Measurements from ENCODE around the gene FHIT.

FHIT gene

DNA sequence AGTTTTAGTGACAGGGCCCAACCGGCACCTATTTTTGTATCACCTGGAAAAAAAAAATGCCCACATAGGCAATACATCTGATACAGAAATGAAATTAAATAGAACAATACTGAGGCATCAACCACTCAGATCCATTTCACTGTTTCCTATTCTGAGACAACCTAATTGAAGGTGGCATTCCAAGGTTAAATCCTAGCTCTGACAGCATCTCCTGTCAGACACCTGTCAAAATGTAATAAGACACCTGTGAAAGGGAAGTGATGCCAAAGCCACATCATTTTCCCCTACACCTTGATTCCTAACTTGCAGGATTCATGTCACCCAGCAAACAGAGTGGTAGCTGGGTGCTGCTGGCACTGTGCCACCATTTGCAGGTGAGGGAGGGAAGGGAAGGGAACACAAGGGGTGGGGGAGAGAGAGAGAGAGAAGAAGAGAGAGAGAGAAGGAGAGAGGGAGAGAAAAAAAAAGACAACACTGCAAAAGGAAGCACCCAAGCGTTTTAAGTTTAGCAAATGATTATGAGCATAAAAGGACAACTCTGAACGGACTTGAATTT, 1156.8 kb downstream of the FHIT start:
- in situ Hi-C loops (cut with MboI; ENCODE audit: low sequenced_read_pairs): no loop called here

DNA sequence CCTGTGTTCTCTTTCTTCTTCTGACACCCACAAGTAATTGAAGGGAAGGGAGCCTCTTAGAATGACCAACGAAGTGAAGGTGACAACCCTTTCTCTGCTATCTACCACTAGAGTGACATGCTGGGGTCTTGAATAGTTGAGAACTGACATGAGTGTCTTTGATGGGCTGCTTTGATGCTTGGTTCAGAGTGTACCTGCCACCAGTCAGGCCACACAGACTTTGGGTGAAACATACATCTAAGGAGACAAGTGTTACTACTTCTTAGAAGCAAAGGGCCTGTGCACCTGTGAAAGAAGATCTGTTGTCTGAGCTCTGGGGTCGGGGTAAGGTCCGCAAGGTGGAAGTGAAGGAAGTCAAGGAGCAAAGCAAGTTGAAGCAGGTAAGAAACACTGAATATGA, 1160.7 kb downstream of the FHIT start:
- in situ Hi-C loops (cut with MboI; ENCODE audit: low sequenced_read_pairs): no loop called here

DNA sequence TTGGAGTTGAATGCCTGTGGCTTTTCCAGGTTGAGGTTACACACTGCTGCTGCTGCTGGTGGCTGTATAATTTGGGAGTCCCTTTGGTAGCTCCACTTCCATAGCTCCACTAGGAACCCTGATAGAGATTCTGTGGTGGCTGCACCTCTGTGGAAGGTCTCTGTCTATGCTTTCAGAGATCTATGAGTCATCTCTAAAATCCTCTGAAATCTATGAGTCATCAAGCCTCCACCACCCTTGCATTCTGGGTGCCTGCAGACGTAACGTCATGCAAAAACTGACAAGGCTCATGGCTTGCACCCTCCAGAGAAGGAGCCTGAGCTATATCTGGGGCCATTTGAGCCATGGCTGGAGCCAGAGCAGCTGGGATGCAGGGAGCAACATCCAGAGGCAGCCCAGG, 1164.4 kb downstream of the FHIT start:
- in situ Hi-C loops (cut with MboI; ENCODE audit: low sequenced_read_pairs): no loop called here

DNA sequence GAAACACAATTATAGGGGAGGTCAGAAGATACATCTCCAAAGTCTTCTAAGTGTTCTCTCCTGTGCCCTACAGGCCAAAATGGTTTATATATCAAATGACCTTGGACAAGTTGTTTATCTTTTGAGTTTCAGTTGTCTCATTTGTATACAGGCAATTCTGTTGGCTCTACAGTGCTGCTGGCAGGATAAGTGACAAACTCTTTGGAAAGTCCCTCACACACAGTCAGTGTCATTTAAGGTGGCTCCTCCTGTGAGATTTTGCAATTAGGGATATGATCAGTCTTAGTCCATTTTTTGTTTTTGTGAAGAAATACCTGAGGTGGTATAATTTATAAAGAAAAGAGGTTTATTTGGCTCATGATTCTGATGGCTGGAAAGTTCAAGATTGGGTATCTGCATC, 1165.6 kb downstream of the FHIT start:
- in situ Hi-C loops (cut with MboI; ENCODE audit: low sequenced_read_pairs): no loop called here

DNA sequence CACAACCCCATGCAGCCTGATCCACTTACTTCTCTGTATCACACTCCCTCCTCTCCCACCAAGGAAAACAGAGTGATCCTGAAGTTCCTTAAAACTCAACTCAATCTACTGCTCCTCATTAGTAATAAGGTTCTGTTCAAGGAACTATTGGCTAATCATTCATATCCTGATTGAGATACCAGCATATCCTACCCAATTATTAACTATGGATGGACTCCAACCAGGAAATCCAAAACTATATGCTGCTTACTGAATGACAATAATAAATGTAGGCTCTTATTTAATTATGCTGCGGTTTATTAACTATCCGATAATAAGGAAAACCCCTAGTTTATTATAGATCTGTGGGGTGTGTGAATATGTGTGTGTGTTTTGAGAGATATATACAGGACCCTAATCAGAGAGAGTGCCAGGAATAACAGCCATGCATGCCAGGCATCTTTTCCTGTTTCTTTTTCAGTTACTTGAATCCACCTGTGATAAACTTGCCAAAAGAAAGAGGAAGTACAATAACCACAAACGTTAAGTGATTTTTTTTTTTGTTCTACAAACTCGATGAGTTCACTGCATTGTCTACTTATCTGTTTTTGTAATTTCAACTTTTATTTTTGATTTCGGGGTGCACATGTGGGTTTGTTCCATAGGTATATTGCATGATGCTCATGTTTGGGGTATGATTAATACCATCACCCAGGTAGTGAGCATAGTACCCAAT, 1169.7 kb downstream of the FHIT start:
- in situ Hi-C loops (cut with MboI; ENCODE audit: low sequenced_read_pairs): no loop called here

DNA sequence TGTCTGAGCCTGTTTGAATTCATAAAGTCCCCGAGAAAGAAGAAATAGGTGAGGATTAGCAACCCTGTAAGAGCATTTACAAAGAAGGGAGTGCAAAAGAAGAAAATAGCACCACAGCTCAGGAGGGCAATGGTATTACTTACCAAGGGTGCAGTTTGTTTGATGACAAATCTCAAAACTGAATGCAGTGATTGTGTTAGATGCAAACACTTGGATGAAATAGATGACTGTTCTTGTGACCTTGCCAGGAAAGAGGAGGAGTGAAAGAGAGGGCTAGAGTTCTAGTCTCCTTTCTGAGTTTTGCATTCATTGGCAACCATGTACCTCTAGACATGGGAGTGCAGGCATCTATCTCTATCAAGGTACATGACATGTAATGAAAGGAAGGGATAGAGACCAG, 1170.6 kb downstream of the FHIT start:
- in situ Hi-C loops (cut with MboI; ENCODE audit: low sequenced_read_pairs): no loop called here

DNA sequence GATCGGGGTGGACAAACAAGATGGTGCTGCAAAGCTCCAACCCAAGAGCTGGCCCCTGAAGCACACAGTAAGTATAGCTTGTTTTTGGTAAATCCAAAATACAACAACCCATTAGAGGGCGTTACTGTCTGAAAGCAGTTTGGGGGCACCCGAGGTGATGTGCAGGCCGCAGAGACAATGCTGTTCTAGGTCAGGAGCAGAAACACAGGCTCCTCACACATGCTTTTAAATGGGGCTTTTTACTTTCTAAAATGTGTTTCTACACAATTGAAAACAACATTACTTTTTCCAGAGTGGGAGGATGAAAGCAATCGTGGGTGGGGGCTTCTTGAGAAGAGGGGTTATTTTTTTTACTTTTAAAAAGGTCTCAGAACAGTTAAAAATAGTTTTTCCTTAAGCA, 1172.2 kb downstream of the FHIT start:
- in situ Hi-C loops (cut with MboI; ENCODE audit: low sequenced_read_pairs): no loop called here

DNA sequence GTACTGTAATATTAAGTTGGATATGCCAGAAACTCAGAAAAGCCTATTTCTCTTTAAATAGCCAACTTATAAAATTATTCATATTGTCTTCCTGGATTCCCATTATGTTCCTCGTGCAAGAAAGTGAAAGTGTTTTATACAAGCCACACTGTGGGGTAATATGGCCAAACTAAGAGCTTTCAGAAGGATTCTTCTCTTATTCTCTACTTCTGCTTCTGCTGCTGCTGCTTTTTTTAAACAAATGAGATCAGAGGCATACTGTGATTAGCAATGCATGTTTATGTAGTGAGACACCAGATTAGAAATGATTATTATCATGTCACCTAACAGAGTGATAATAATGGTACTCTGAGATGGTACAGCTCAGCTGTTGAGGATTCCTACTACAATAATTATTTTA, 1174.9 kb downstream of the FHIT start:
- in situ Hi-C loops (cut with MboI; ENCODE audit: low sequenced_read_pairs): no loop called here

DNA sequence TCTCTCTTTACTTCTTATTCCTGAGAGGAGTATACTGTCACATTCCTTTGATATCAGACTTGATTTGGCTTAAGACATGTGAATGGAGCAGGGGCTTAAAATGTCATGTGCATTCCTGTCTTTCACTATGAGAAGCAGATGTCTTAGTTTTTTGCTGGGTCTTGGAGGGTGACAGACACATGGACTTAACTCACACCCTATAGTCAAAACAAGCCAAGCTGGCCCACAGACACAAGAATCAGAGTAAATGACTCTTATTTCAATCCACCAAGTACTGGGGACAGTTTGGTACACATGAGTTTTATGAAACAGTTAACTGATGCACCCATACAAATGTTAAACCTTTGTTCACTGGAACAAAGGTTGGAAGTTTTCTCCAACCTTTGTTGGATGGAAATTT, 1177.3 kb downstream of the FHIT start:
- in situ Hi-C loops (cut with MboI; ENCODE audit: low sequenced_read_pairs): no loop called here

DNA sequence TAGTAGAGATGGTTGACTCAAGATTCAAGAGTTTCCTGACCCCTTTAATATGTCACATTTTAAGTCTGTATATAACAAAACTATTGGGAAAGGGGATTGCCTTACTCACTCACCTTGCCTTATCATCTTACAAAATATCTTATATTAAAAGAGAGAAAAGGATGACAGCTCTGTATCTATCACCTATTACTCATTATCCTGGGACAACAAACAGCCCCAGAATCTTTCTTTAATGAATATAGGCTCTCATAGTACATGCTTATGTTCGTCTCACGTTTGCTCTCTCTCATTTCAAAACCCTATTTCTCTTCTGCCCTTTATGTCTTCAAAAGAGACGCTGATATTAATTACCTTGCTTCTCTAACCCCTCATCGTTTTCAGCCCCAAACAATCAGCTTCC, 1178.0 kb downstream of the FHIT start:
- in situ Hi-C loops (cut with MboI; ENCODE audit: low sequenced_read_pairs): no loop called here

DNA sequence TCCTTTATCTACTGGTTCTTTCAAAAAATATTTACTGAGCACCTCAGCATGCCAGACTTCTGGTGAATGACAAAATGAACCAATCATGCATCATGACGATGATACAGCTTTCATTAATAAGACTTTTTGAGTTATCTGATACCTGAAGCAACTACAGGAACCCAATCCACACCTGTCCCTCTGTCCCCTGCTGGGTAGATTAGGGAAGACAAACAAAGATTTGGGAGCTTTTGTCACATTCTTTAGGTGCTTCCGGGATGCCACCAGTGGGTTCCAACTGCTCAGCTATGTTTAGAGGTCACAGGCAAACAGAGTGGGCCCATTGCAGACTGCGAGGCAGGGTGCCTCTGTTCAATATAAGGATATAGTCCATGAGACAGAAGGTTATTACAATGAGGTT, 1180.9 kb downstream of the FHIT start:
- in situ Hi-C loops (cut with MboI; ENCODE audit: low sequenced_read_pairs): no loop called here

DNA sequence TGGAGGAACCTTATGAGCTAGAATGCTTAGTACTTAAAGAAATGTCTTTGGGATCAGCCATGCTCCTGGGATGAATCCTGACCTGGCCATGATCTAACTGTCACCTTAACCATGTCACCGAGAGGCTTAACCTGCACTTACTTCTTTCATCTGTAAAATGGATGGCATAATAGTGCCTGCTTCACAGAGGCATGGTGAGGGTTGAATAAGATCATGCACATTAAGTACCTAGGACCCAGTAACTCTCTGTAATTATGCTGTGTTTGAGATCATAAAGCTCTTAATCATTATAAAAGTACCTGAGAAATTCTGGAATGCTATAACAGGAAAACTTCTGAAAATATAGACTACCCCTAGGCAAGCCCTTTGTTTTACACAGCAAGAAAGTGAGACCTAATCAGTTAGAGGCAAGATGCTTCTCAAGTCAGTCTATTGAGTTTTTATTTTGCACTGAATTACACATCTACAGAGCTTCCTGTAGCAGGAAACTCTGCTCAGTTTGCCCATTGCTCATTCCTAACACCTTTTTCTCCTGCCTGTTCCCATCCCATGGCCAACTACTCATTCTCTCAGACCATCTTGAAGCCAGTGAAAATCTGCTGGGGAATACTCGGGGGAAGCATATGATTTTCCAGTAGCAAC, 1185.9 kb downstream of the FHIT start:
- in situ Hi-C loops (cut with MboI; ENCODE audit: low sequenced_read_pairs): no loop called here

DNA sequence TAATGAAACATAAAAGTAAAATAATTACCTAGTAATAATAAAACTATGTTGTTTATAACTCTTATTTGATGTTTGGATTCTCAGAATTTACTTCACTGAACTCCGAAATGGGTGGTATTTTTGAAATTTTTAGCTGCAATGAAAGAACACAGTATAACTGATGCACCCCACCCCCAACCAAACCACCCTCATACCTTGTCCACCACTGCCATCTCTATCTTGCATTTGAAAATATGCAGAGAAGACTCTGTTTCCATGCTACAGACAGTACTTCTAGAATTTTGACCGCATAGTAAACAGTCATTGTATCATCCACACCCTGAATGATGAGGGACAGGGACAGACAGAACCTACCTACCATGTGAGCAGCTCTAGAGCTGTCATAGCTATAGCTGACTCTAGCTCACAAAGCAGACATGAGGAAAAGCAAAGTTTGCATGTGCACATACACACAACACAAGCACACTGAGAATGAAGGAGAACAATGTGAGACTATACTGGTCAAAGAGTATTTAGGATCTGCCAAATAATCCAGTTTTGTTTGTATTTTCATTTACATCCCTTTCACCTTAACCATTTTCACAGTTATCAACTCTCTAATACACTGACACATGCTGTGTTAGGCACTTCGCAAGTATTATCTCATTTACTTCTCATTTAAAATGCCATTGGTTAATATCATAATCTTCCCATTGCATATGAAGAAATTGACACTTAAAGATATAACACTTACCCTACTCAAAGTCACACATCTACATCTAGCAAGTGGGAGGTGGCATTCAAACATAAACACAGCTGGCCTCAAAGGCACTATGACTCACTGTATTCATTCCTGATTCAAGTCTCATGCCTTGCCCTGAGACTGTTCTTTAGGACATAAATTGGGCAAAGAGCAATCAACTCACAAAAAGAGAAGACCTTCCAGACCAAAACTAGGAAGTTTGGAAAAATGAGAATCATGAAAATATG, 1186.8 kb downstream of the FHIT start:
- in situ Hi-C loops (cut with MboI; ENCODE audit: low sequenced_read_pairs): no loop called here

DNA sequence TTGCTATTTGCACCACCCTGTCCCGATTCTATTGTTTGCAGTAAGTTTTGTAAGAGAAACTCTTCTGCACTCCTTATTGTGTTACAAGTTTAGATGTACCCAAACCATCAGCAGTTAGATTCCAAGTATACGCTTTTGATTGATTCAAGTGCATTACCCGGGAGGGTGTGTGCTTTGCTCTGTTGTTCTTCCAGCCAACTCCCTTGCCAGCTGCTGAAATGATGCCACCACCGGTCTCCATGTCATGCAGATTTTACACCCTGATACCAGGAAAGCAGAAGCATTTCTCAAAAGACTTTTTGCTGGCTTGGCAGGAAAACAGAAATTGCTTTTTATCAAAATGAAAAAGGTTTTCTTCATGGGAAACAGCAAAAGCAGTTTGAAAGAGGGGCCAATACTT, 1194.8 kb downstream of the FHIT start:
- in situ Hi-C loops (cut with MboI; ENCODE audit: low sequenced_read_pairs): no loop called here

DNA sequence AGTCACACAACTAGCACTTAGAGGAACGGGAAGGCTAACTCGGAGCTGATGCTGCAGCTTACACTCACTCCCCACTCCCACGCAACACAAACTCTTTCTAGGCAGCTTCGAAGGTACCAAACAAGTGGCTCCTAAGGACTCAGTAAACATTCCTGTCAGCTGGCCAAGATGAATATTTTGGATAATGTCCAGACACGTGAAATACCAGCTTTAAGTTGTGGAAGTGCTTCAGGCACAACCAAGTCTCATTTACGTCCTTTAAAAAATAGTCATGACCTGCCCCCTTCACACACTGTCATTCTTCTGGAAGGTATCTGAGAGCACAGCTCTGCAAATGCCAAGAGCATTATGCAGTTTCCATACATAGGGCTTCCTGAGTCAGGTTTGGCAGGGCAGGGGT, 1195.5 kb downstream of the FHIT start:
- in situ Hi-C loops (cut with MboI; ENCODE audit: low sequenced_read_pairs): no loop called here

DNA sequence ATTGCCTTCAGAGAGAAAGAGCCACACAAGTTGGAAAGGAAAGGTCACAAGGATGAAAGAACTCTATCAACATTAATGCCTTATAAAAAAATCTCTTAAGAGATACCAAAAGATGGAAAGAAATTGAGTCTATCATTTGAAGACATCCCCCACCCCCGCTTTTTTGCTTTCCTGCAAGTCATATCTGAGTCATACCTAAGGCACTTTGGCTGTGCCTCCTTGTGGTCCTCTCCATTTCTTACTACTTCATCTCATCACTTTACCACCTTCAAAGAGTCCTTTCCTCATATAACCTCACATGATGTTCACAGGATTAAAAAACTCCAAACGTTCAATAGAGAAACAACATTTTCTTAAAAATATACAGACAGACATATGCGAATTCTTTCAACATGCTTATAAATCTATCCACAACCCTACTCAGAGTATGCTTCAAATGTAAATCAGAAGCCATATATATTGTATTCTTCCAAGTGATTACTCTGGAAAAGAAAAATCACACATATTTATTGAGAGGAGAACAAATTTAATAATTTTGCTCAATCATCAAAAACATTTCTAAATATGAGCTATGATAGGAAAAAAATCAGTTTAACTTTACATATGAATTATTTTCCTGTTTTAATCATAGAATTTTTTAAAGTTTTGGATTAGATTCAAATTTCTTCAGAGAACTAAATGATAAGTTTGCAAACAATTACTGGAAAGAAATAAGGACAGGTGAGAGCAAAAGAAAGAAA, 1197.6 kb downstream of the FHIT start:
- in situ Hi-C loops (cut with MboI; ENCODE audit: low sequenced_read_pairs): no loop called here

DNA sequence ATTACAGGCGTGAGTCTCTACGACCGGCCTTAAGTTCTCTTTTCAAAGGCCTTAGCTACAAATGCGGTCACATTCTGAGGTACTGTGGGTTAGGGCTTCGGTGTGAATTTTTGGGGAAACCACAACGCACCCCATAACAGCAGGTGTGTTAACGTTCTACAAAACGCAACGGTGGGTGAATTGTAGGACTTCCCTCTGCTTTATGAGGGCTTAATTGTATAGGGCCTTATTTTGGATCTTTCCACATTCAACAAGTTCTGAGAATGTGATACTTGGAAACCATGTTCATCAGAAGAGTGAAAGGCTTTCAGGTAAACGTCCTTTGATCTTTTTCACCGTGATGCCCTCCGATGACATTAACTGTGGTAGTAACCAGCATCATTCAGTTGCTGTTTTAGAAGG, 1202.8 kb downstream of the FHIT start:
- in situ Hi-C loops (cut with MboI; ENCODE audit: low sequenced_read_pairs): no loop called here

DNA sequence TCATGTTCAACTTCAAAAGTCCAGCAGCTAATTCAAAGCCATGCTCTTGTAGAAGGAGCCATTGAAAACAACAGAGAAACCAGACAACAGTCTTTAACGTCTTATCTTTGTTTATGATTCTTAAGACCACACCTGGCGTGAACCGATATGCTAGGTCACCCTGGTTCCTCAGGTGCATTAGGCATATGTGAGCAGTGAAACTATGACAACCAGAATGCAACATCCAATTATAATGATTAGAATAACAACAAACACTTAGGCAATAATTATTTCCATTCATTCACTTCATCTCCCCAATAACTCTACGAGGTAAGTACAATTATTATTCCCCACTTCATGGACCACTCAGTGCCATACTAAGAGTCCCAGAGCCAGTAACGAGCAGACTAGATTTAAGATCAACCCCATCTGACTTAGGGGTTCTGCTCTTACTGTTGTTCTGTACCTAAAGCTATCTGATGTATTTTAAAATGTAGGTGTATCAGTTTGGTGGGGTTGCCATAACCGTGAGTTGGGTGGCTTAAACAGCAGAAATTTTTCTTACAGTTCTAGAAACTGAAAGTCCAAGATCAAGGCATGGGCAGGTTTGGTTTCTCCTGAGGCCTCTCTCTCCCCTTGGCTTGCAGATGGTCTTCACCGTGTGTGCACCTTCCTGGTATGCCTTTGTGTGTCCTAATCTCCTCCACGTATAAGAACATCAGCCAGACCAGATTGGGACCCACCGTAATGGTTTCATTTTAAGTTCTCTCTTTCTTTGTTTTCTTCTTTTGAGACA, 1203.6 kb downstream of the FHIT start:
- in situ Hi-C loops (cut with MboI; ENCODE audit: low sequenced_read_pairs): no loop called here

DNA sequence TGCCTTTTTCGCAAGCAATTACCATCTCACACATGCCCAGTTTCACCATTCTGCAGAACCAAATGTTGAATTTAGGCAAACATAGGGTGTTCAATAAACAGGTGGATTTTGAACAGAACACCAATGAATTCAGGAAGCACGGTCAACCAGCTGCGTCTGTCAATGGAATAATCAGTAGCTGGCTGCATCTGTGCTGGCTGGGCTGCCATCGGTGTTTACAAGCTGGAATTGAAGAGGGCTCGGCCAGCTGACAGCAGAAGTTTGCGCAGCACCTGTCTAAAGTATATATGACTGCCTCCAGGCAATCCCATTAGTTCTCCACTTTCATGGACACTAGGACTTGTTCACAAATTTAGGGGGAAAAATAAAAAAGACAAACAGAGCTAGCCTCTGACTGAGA, 1205.0 kb downstream of the FHIT start:
- in situ Hi-C loops (cut with MboI; ENCODE audit: low sequenced_read_pairs): no loop called here

DNA sequence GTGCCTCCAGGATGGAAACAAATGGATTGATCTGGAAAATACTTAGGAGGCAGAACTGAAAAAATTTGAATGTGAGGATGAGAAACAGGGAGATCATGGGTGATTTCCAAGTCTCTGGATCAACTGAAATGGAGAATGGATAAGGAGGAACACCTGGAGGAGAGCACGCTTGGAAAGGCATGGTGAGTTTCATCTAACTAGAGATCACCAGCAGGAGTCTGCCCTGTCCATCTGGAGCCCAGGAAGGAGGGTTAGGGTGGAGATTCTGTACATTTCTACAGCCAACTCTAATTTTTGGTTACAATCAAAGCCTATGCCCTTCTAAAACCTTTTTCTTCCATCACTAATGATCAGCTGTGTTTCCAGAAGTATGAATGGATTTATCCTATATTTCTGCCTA, 1205.6 kb downstream of the FHIT start:
- in situ Hi-C loops (cut with MboI; ENCODE audit: low sequenced_read_pairs): no loop called here

Measured in HL-60/S4 treated with retinoic acid at 250 ng/mL for 4 days and 3 days (cell line).